Karpas-422 (cell line): Measurements from ENCODE around the gene CEP95. TPM values are rescaled to one million over a fixed set of nuclear protein-coding genes. Genes with fewer than 3 reads are reported as not detected.
"Not testable (repeated sequence)": the region's sequence is repeated elsewhere in the genome, so short reads cannot be mapped to it uniquely, and the experiment has no call there.

Source experiments
- DNase-seq: peaks from one replicate; pipeline ENCODE4 v3.0.0-alpha.2; 2015
- H2AFZ ChIP-seq: fragments of 200-600 bp; sonication (generic); 2 replicates; pipeline ENCODE4 v1.6.1; 2014; ENCODE audit warnings: antibody characterized with exemption, low read length, mixed read lengths
- H3K27ac ChIP-seq: fragments of 200-600 bp; sonication (generic); 2 replicates; pipeline ENCODE4 v1.5.1; 2014; ENCODE audit warnings: mild to moderate bottlenecking, low read length, moderate library complexity
- H3K27me3 ChIP-seq: fragments of 200-600 bp; sonication (generic); 2 replicates; pipeline ENCODE4 v1.6.1; 2014; ENCODE audit warnings: low read length, mixed read lengths
- H3K36me3 ChIP-seq: fragments of 200-600 bp; sonication (generic); 2 replicates; pipeline ENCODE4 v1.6.1; 2014; ENCODE audit warnings: low read length, mixed read lengths; ENCODE audit not compliant: insufficient read depth
- H3K4me1 ChIP-seq: fragments of 200-600 bp; sonication (generic); 2 replicates; pipeline ENCODE4 v1.6.1; 2014; ENCODE audit warnings: mild to moderate bottlenecking, low read length, mixed read lengths
- H3K4me2 ChIP-seq: fragments of 200-600 bp; sonication (generic); 2 replicates; pipeline ENCODE4 v1.6.1; 2014; ENCODE audit warnings: low read length, low read depth, mild to moderate bottlenecking; ENCODE audit not compliant: poor library complexity, severe bottlenecking
- H3K4me3 ChIP-seq: fragments of 200-600 bp; sonication (generic); 2 replicates; pipeline ENCODE4 v1.5.1; 2014; ENCODE audit warnings: mild to moderate bottlenecking, antibody characterized with exemption, low read length, mixed read lengths
- H3K79me2 ChIP-seq: fragments of 200-600 bp; sonication (generic); 2 replicates; pipeline ENCODE4 v1.6.1; 2014; ENCODE audit warnings: mild to moderate bottlenecking, low read length, mixed read lengths
- H3K9ac ChIP-seq: fragments of 200-600 bp; sonication (generic); 2 replicates; pipeline ENCODE4 v1.6.0; 2014; ENCODE audit warnings: low read length
- H3K9me2 ChIP-seq: fragments of 200-600 bp; sonication (generic), shearing (Covaris generic); replicated peaks from 2 replicates; pipeline ENCODE4 v1.6.0; 2014; ENCODE audit warnings: mild to moderate bottlenecking, low read length, moderate library complexity; ENCODE audit not compliant: insufficient read depth
- H3K9me3 ChIP-seq: fragments of 300-700, 200-600 bp; sonication (generic); 2 replicates; pipeline ENCODE4 v1.6.1; 2014; ENCODE audit warnings: low read length, mixed read lengths
- H4K20me1 ChIP-seq: fragments of 200-600 bp; sonication (generic); 2 replicates; pipeline ENCODE4 v1.6.1; 2014; ENCODE audit warnings: mild to moderate bottlenecking, antibody characterized with exemption, low read length, low read depth; ENCODE audit not compliant: insufficient read depth
- total RNA-seq: library from RNA; depleted of rRNA; stranded (reverse); fragments of >200 nt; shearing (Covaris generic); gene quantifications from 2 replicates; pipeline ENCODE4 v1.2.3, GENCODE V29; 2014; ENCODE audit warnings: low replicate concordance

CEP95 gene
- total RNA-seq, 1 experiment from 2014 or later: 62.1 TPM

- no peaks in the 10 kb centered on the region for H3K36me3 ChIP-seq
- H3K4me1 ChIP-seq: no peaks in the 10 kb centered on the region
- no peaks in the 10 kb centered on the region for H3K9me3 ChIP-seq
- H3K9me2 ChIP-seq: no peaks in the 10 kb centered on the region
- no peak for DNase-seq
- no peaks in the 10 kb centered on the region for H4K20me1 ChIP-seq
- H3K27me3 ChIP-seq: no peaks in the 10 kb centered on the region
- no peak overlapping the region for H2AFZ ChIP-seq
- H3K4me2 ChIP-seq: no peak overlapping the region
- H3K4me3 ChIP-seq: no peak overlapping the region
- no peak overlapping the region for H3K27ac ChIP-seq
- H3K79me2 ChIP-seq: no peaks in the 10 kb centered on the region
- no peak overlapping the region for H3K9ac ChIP-seq
Observed at GRCh38 chr17:64565563-64565962, 58.8 kb downstream of the CEP95 start.

GRCh38 chr17:64571746-64572145, 65.0 kb downstream of the CEP95 start:
- peak; percentile 35 for DNase-seq
- Histone ChIP-seq H3K4me3 (no peak overlapping the region), H2AFZ (no peak overlapping the region), H4K20me1 (no peaks in the 10 kb centered on the region), H3K79me2 (no peaks in the 10 kb centered on the region), H3K9ac (no peak overlapping the region), H3K27ac (peak overlapping the region; percentile 41), H3K36me3 (no peaks in the 10 kb centered on the region), H3K4me2 (peak overlapping the region; percentile 47), H3K9me3 (no peaks in the 10 kb centered on the region), H3K4me1 (peaks cover 17% of the 10 kb centered on the region), H3K27me3 (no peaks in the 10 kb centered on the region), H3K9me2 (no peaks in the 10 kb centered on the region)

- H2AFZ ChIP-seq: peak overlapping the region; percentile 73
- peaks cover 17% of the 10 kb centered on the region for H3K4me1 ChIP-seq
- no peak overlapping the region for H3K4me3 ChIP-seq
- no peaks in the 10 kb centered on the region for H3K27me3 ChIP-seq
- no peaks in the 10 kb centered on the region for H3K9me3 ChIP-seq
- DNase-seq: peak; percentile 42
- H3K4me2 ChIP-seq: peak overlapping the region; percentile 47
- H3K27ac ChIP-seq: peak overlapping the region; percentile 41
- no peaks in the 10 kb centered on the region for H3K36me3 ChIP-seq
- H3K9ac ChIP-seq: no peak overlapping the region
- no peaks in the 10 kb centered on the region for H3K9me2 ChIP-seq
- H4K20me1 ChIP-seq: no peaks in the 10 kb centered on the region
- no peaks in the 10 kb centered on the region for H3K79me2 ChIP-seq
Observed at GRCh38 chr17:64572682-64573154, 65.9 kb downstream of the CEP95 start.

GRCh38 chr17:64573214-64573613, 66.4 kb downstream of the CEP95 start:
- DNase-seq: peak; percentile 27
- no peaks in the 10 kb centered on the region for H3K79me2 ChIP-seq
- H3K27me3 ChIP-seq: no peaks in the 10 kb centered on the region
- H2AFZ ChIP-seq: no peak overlapping the region
- H3K27ac ChIP-seq: no peak overlapping the region
- no peaks in the 10 kb centered on the region for H3K9me2 ChIP-seq
- H3K4me2 ChIP-seq: no peak overlapping the region
- H3K4me3 ChIP-seq: no peak overlapping the region
- H3K36me3 ChIP-seq: no peaks in the 10 kb centered on the region
- H4K20me1 ChIP-seq: no peaks in the 10 kb centered on the region
- no peaks in the 10 kb centered on the region for H3K9me3 ChIP-seq
- peaks cover 17% of the 10 kb centered on the region for H3K4me1 ChIP-seq
- no peak overlapping the region for H3K9ac ChIP-seq

- H3K4me3 ChIP-seq: no peak overlapping the region
- H3K4me2 ChIP-seq: no peak overlapping the region
- H3K4me1 ChIP-seq: peaks cover 17% of the 10 kb centered on the region
- H3K79me2 ChIP-seq: no peaks in the 10 kb centered on the region
- no peaks in the 10 kb centered on the region for H3K36me3 ChIP-seq
- no peaks in the 10 kb centered on the region for H3K9me2 ChIP-seq
- H3K27me3 ChIP-seq: no peaks in the 10 kb centered on the region
- DNase-seq: no peak
- no peak overlapping the region for H3K9ac ChIP-seq
- H4K20me1 ChIP-seq: no peaks in the 10 kb centered on the region
- H2AFZ ChIP-seq: no peak overlapping the region
- no peak overlapping the region for H3K27ac ChIP-seq
- H3K9me3 ChIP-seq: no peaks in the 10 kb centered on the region
Observed at GRCh38 chr17:64574646-64575045, 67.9 kb downstream of the CEP95 start.

GRCh38 chr17:64575431-64575830, 68.7 kb downstream of the CEP95 start:
- H3K36me3 ChIP-seq: no peaks in the 10 kb centered on the region
- H3K4me3 ChIP-seq: no peak overlapping the region

GRCh38 chr17:64577025-64577424, 70.2 kb downstream of the CEP95 start:
- H3K27me3 ChIP-seq, H3K9me2 ChIP-seq, DNase-seq, H4K20me1 ChIP-seq, H3K4me2 ChIP-seq, H3K36me3 ChIP-seq, H2AFZ ChIP-seq, H3K9me3 ChIP-seq, H3K4me3 ChIP-seq, H3K9ac ChIP-seq, H3K79me2 ChIP-seq, H3K27ac ChIP-seq: not testable (repeated sequence)
- H3K4me1 ChIP-seq: peaks cover 12% of the 10 kb centered on the region

More at GRCh38 chr17:64575431-64575830, 68.7 kb downstream of the CEP95 start:
- no peak for DNase-seq
- no peak overlapping the region for H3K4me2 ChIP-seq
- no peak overlapping the region for H3K9ac ChIP-seq
- no peaks in the 10 kb centered on the region for H3K27me3 ChIP-seq
- peaks cover 17% of the 10 kb centered on the region for H3K4me1 ChIP-seq
- no peaks in the 10 kb centered on the region for H4K20me1 ChIP-seq
- H3K79me2 ChIP-seq: no peaks in the 10 kb centered on the region
- no peaks in the 10 kb centered on the region for H3K9me3 ChIP-seq
- no peak overlapping the region for H2AFZ ChIP-seq
- no peaks in the 10 kb centered on the region for H3K9me2 ChIP-seq
- no peak overlapping the region for H3K27ac ChIP-seq

- Histone ChIP-seq H4K20me1 (no peaks in the 10 kb centered on the region), H3K9ac (no peak overlapping the region), H3K27me3 (no peaks in the 10 kb centered on the region), H3K9me2 (no peaks in the 10 kb centered on the region), H3K9me3 (no peaks in the 10 kb centered on the region), H3K79me2 (no peaks in the 10 kb centered on the region), H3K4me1 (no peaks in the 10 kb centered on the region), H3K4me3 (no peak overlapping the region), H3K36me3 (no peaks in the 10 kb centered on the region), H3K27ac (no peak overlapping the region), H2AFZ (no peak overlapping the region), H3K4me2 (no peak overlapping the region)
- DNase-seq: no peak
Observed at GRCh38 chr17:64579917-64580316, 73.1 kb downstream of the CEP95 start.
